Measurements from ENCODE around the gene ERBB4.

The ERBB4 gene

GRCh38 chr2:212505586-212505985 is 33.0 kb downstream of the ERBB4 start:
- Histone ChIP-seq H3K27ac (no peak overlapping the region), H3K4me3 (ENCODE audit: low read depth in 1 of 2, low read length in 1 of 2) (no peak overlapping the region), H3K27me3 (no peaks in the 10 kb centered on the region), H3K36me3 (no peaks in the 10 kb centered on the region), H3K9me3 (no peaks in the 10 kb centered on the region), H3K4me1 (ENCODE audit: control insufficient read depth in 1 of 2, insufficient read depth in 1 of 2, low read depth in 1 of 2, low read length in 1 of 2) (no peaks in the 10 kb centered on the region)
- TF ChIP-seq, protein P1, sequence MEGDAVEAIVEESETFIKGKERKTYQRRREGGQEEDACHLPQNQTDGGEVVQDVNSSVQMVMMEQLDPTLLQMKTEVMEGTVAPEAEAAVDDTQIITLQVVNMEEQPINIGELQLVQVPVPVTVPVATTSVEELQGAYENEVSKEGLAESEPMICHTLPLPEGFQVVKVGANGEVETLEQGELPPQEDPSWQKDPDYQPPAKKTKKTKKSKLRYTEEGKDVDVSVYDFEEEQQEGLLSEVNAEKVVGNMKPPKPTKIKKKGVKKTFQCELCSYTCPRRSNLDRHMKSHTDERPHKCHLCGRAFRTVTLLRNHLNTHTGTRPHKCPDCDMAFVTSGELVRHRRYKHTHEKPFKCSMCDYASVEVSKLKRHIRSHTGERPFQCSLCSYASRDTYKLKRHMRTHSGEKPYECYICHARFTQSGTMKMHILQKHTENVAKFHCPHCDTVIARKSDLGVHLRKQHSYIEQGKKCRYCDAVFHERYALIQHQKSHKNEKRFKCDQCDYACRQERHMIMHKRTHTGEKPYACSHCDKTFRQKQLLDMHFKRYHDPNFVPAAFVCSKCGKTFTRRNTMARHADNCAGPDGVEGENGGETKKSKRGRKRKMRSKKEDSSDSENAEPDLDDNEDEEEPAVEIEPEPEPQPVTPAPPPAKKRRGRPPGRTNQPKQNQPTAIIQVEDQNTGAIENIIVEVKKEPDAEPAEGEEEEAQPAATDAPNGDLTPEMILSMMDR (IDR thresholded peaks at IDR 0.05), result no peak

- no peak overlapping the region for H3K27ac ChIP-seq
- TF ChIP-seq, protein P1 (IDR thresholded peaks at IDR 0.05), result no peak
- no peaks in the 10 kb centered on the region for H3K27me3 ChIP-seq
- H3K4me1 ChIP-seq (ENCODE audit: control insufficient read depth in 1 of 2, insufficient read depth in 1 of 2, low read depth in 1 of 2, low read length in 1 of 2), result no peaks in the 10 kb centered on the region
- no peaks in the 10 kb centered on the region for H3K36me3 ChIP-seq
- H3K9me3 ChIP-seq, result no peaks in the 10 kb centered on the region
- no peak overlapping the region for H3K4me3 ChIP-seq (ENCODE audit: low read depth in 1 of 2, low read length in 1 of 2)
These were observed 43.6 kb downstream of the ERBB4 start for GRCh38 chr2:212495046-212495445.

DNA sequence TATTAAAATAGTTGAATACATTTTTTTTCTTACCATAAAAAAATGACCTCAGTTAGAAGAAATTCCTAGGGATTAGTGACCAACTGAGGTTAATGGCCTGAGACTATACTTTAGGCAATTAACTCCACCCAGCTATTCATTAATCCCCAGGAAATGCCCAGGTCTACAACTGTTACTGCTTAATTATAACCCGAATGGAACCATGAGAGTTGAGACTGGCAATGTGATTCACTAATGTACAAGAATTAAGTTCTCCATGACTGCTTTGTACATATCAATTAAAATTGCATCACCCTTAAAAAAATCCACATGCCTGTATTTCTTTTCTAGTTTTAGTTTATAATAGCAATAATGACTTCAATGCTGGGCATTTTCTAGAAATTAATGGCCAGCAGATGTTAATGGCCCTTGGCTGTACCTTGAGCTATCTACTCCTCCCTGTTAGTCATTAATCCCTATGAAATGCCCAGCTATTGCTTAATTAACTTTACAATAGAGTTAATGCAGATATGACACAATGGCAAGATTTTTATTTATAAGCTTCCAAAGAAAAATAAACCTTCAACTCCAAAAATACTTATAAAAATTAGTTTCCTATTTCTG is 44.1 kb downstream of the ERBB4 start:
- Histone ChIP-seq H3K9me3 (no peaks in the 10 kb centered on the region), H3K27ac (no peak overlapping the region), H3K4me3 (ENCODE audit: low read depth in 1 of 2, low read length in 1 of 2) (no peak overlapping the region), H3K4me1 (ENCODE audit: control insufficient read depth in 1 of 2, insufficient read depth in 1 of 2, low read depth in 1 of 2, low read length in 1 of 2) (no peaks in the 10 kb centered on the region), H3K36me3 (no peaks in the 10 kb centered on the region), H3K27me3 (no peaks in the 10 kb centered on the region)
- TF ChIP-seq, protein P1 (IDR thresholded peaks at IDR 0.05), result no peak

DNA sequence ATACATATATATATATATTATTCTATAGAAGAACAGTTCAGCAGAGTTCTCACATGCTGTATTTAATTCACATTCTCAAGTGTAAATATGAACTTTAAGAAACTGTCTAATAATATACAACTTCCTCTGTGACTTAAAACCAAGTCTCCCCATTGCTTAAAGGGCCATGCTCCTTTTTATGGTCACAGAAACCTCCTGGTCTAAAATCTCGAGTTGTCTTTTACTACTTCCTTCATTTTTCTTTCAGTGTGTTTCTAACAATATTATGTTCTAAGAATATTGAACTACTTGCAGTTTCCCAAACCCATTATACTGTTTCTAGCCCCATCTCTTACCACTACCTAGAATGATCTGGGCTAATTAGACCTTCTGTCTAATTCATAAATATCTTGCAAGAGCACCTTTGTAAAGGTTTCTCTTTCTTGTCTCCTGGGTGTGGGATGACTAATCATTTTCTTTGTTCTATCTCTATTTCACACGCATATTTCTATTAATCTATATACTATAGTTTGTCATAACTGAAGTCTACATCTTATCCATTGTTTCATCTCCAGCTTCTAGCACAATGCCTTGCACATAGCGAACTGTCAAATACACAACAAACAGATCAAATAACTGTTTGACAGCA is 48.8 kb downstream of the ERBB4 start:
- H3K36me3 ChIP-seq, result no peaks in the 10 kb centered on the region
- TF ChIP-seq, protein P1 (IDR thresholded peaks at IDR 0.05), result no peak
- H3K27ac ChIP-seq, result no peak overlapping the region
- H3K27me3 ChIP-seq, result no peaks in the 10 kb centered on the region
- H3K9me3 ChIP-seq, result no peaks in the 10 kb centered on the region
- no peak overlapping the region for H3K4me3 ChIP-seq (ENCODE audit: low read depth in 1 of 2, low read length in 1 of 2)
- no peaks in the 10 kb centered on the region for H3K4me1 ChIP-seq (ENCODE audit: control insufficient read depth in 1 of 2, insufficient read depth in 1 of 2, low read depth in 1 of 2, low read length in 1 of 2)

DNA sequence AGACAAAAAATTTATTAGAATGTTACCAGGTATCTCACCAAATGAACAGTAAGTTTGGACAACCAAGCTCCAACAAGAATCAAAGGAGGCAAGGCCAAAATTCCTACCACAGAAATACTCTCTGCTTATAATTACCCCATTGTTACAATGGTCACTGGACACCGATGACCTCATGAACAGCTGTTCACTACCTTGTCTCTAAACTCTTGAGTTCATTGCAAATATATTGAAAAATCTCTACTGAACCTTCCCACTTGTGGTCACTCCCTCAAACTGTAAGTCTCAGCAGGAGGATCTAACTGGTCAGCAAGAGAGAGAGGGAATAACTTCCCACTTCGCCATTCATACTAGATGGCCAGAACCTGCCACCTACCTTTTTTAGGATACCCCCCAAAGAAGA is 50.0 kb downstream of the ERBB4 start:
- no peaks in the 10 kb centered on the region for H3K9me3 ChIP-seq
- H3K36me3 ChIP-seq, result no peaks in the 10 kb centered on the region
- no peaks in the 10 kb centered on the region for H3K27me3 ChIP-seq

More for the DNA sequence above, 50.0 kb downstream of the ERBB4 start:
- Histone ChIP-seq H3K27ac (no peak overlapping the region), H3K4me3 (ENCODE audit: low read depth in 1 of 2, low read length in 1 of 2) (no peak overlapping the region), H3K4me1 (ENCODE audit: control insufficient read depth in 1 of 2, insufficient read depth in 1 of 2, low read depth in 1 of 2, low read length in 1 of 2) (no peaks in the 10 kb centered on the region)
- TF ChIP-seq, protein P1 (IDR thresholded peaks at IDR 0.05), result no peak
